H1 (cell line): ENCODE measurements around the gene CCDC71L. TPM values are rescaled to one million over a fixed set of nuclear protein-coding genes. Genes with fewer than 3 reads are reported as not detected.

Source experiments
- CTCF ChIA-PET: fragments of 300-600 bp; sonication (Branson Sonifier 250); formaldehyde crosslinking; loops from one replicate; lab custom pipeline; 2021; ENCODE audit not compliant: partially characterized antibody; lab: Charles Lee
- POLR2A ChIA-PET: fragments of 300-600 bp; sonication (Branson Sonifier 250); formaldehyde crosslinking; loops from one replicate; lab custom pipeline; 2021; ENCODE audit warnings: inconsistent platforms; ENCODE audit not compliant: partially characterized antibody; lab: Charles Lee
- DNase-seq, 2 experiments: peaks; one replicate each; pipeline versions ENCODE4 v3.0.0 to v3.0.0-alpha.2; 2010 to 2022; ENCODE audit warnings: low spot score in 2 of 2, low read depth in 1 of 2, mixed read lengths in 1 of 2
- FAIRE-seq: peaks from 2 replicates; lab custom pipeline; 2011; peaks lifted over from hg19 to GRCh38; lab: Jason Lieb, UNC
- H2AFZ ChIP-seq: 2 replicates; pipeline ENCODE4 v1.8.1; 2012; ENCODE audit warnings: low read length, inconsistent platforms
- H2AK5ac ChIP-seq: 2 replicates; pipeline ENCODE4 v1.6.1; 2013; ENCODE audit warnings: low read depth, low read length
- H2BK120ac ChIP-seq: replicated peaks from 2 replicates; pipeline ENCODE3; 2013; ENCODE audit warnings: low read depth, low read length, inconsistent platforms
- H2BK12ac ChIP-seq: 2 replicates; pipeline ENCODE4 v1.6.1; 2013; ENCODE audit warnings: low read depth, low read length
- H2BK15ac ChIP-seq: 2 replicates; pipeline ENCODE4 v1.6.1; 2013; ENCODE audit warnings: low read length
- H2BK20ac ChIP-seq: 2 replicates; pipeline ENCODE4 v1.6.1; 2013; ENCODE audit warnings: low read length
- H2BK5ac ChIP-seq: 2 replicates; pipeline ENCODE4 v1.6.1; 2013; ENCODE audit warnings: low read depth, low read length
- H3K14ac ChIP-seq: 2 replicates; pipeline ENCODE4 v1.6.1; 2013; ENCODE audit warnings: inconsistent platforms; ENCODE audit not compliant: insufficient read length
- H3K18ac ChIP-seq: 2 replicates; pipeline ENCODE4 v1.6.1; 2013; ENCODE audit warnings: low read length; ENCODE audit errors: extremely low read depth
- H3K23ac ChIP-seq: 2 replicates; pipeline ENCODE4 v1.6.1; 2013; ENCODE audit warnings: inconsistent platforms; ENCODE audit not compliant: insufficient read length
- H3K23me2 ChIP-seq: 2 replicates; pipeline ENCODE4 v1.6.1; 2013; ENCODE audit warnings: low read depth, low read length
- H3K27ac ChIP-seq: 2 replicates; pipeline ENCODE4 v1.6.1; 2011; ENCODE audit warnings: low read depth, low read length, inconsistent platforms
- H3K27me3 ChIP-seq, 4 experiments: replicated peaks in 1 of 4; 1 replicate in 1 of 4; 2 replicates in 3 of 4; pipeline versions ENCODE4 v1.6.1 to v1.8.1; 2011 to 2013; ENCODE audit warnings: low read length in 3 of 4, mild to moderate bottlenecking in 3 of 4, inconsistent platforms in 2 of 4, mixed read lengths in 2 of 4, moderate library complexity in 1 of 4; ENCODE audit not compliant: control insufficient read depth in 3 of 4, insufficient read depth in 3 of 4; ENCODE audit errors: extremely low read depth in 1 of 4
- H3K36me3 ChIP-seq, 4 experiments: 2 replicates each; pipeline versions ENCODE4 v1.6.1 to v1.8.1; 2011 to 2013; ENCODE audit warnings: mild to moderate bottlenecking in 4 of 4, low read length in 3 of 4, moderate library complexity in 2 of 4, control low read depth in 1 of 4, inconsistent platforms in 1 of 4; ENCODE audit not compliant: insufficient read depth in 4 of 4, control insufficient read depth in 2 of 4
- H3K4ac ChIP-seq: replicated peaks from 2 replicates; pipeline ENCODE3; 2013; ENCODE audit warnings: low read length, low read depth, mixed read lengths, inconsistent platforms; ENCODE audit not compliant: insufficient read length
- H3K4me1 ChIP-seq, 4 experiments: replicated peaks in 1 of 4; 1 replicate in 1 of 4; 2 replicates in 3 of 4; pipeline versions ENCODE4 v1.6.1 to v1.8.1; 2011 to 2013; ENCODE audit warnings: low read length in 3 of 4, inconsistent platforms in 2 of 4, mixed read lengths in 1 of 4; ENCODE audit not compliant: insufficient read depth in 4 of 4, control insufficient read depth in 3 of 4
- H3K4me2 ChIP-seq, 2 experiments: 2 replicates each; pipeline versions ENCODE4 v1.6.1 to v1.8.1; 2011 to 2013; ENCODE audit warnings: low read depth in 2 of 2, low read length in 2 of 2, control low read depth in 1 of 2, inconsistent platforms in 1 of 2, mild to moderate bottlenecking in 1 of 2; ENCODE audit not compliant: insufficient read depth in 1 of 2
- H3K4me3 ChIP-seq, 4 experiments: fragments of 200-600, 300-600 bp in 1 of 4; sonication (generic), shearing (Covaris generic), sonication (Bioruptor Twin) in 1 of 4; 2 replicates each; pipeline versions ENCODE4 v1.5.1 to v1.8.1; 2011 to 2016; ENCODE audit warnings: low read length in 4 of 4, low read depth in 3 of 4, control low read depth in 2 of 4, inconsistent platforms in 2 of 4, mild to moderate bottlenecking in 2 of 4, mixed read lengths in 1 of 4, moderate library complexity in 1 of 4; ENCODE audit not compliant: insufficient read depth in 2 of 4; ENCODE audit errors: extremely low read depth in 1 of 4
- H3K56ac ChIP-seq: replicated peaks from 2 replicates; pipeline ENCODE3; 2013; ENCODE audit warnings: low read depth, mild to moderate bottlenecking, mixed read lengths, low read length, inconsistent platforms; ENCODE audit not compliant: insufficient read length
- H3K79me1 ChIP-seq: 2 replicates; pipeline ENCODE4 v1.6.1; 2013; ENCODE audit warnings: low read depth, low read length, control low read depth
- H3K79me2 ChIP-seq, 2 experiments: 2 replicates each; pipeline versions ENCODE4 v1.6.1 to v1.8.1; 2012 to 2013; ENCODE audit warnings: low read length in 2 of 2, mild to moderate bottlenecking in 2 of 2, inconsistent platforms in 1 of 2; ENCODE audit not compliant: insufficient read depth in 2 of 2, control insufficient read depth in 1 of 2
- H3K9ac ChIP-seq, 4 experiments: replicated peaks in 1 of 4; 1 replicate in 1 of 4; 2 replicates in 3 of 4; pipeline versions ENCODE4 v1.6.1 to v1.8.1; 2011 to 2013; ENCODE audit warnings: low read depth in 3 of 4, low read length in 3 of 4, control low read depth in 2 of 4, mild to moderate bottlenecking in 2 of 4, moderate library complexity in 2 of 4, inconsistent platforms in 1 of 4; ENCODE audit errors: extremely low read depth in 1 of 4
- H3K9me3 ChIP-seq, 2 experiments: 2 replicates each; pipeline versions ENCODE4 v1.6.1 to v1.8.1; 2012 to 2013; ENCODE audit warnings: mild to moderate bottlenecking in 2 of 2, moderate library complexity in 2 of 2, control low read depth in 1 of 2, inconsistent platforms in 1 of 2, low read depth in 1 of 2, low read length in 1 of 2, mixed read lengths in 1 of 2; ENCODE audit not compliant: insufficient read depth in 2 of 2
- H4K20me1 ChIP-seq, 2 experiments: replicated peaks in 1 of 2; 2 replicates each; pipeline versions ENCODE3 to v1.8.1; 2011 to 2013; ENCODE audit warnings: inconsistent platforms in 2 of 2, low read length in 2 of 2, mild to moderate bottlenecking in 1 of 2; ENCODE audit not compliant: insufficient read depth in 2 of 2, control insufficient read depth in 1 of 2
- H4K5ac ChIP-seq: 2 replicates; pipeline ENCODE4 v1.6.1; 2013; ENCODE audit warnings: low read length, low read depth, mixed read lengths, inconsistent platforms; ENCODE audit not compliant: insufficient read length
- H4K8ac ChIP-seq: 2 replicates; pipeline ENCODE4 v1.8.0; 2013; ENCODE audit warnings: mild to moderate bottlenecking, moderate library complexity, low read length, inconsistent platforms; ENCODE audit not compliant: insufficient read depth; ENCODE audit errors: extremely low read depth
- H4K91ac ChIP-seq: replicated peaks from 2 replicates; pipeline ENCODE3; 2013; ENCODE audit warnings: low read length, mixed read lengths, inconsistent platforms; ENCODE audit not compliant: insufficient read length
- ATF3 ChIP-seq: IDR thresholded peaks from 2 replicates; pipeline ENCODE4 v1.6.1; 2011; ENCODE audit warnings: low read depth, mild to moderate bottlenecking, low read length; ENCODE audit not compliant: insufficient read depth
- BACH1 ChIP-seq: IDR thresholded peaks from 2 replicates; pipeline ENCODE4 v1.6.1; 2012; ENCODE audit warnings: low read length, improper control_type of control experiment
- E2F6 ChIP-seq: IDR thresholded peaks from 2 replicates; pipeline ENCODE4 v1.6.1; 2012; ENCODE audit warnings: inconsistent platforms
- EGR1 ChIP-seq: IDR thresholded peaks from 2 replicates; pipeline ENCODE4 v1.6.1; 2011; ENCODE audit warnings: low read depth, low read length, borderline replicate concordance
- EP300 ChIP-seq, 2 experiments: IDR thresholded peaks; 1 replicate in 1 of 2; 2 replicates in 1 of 2; pipeline ENCODE4 v1.6.1; 2011 to 2012; ENCODE audit warnings: low read depth in 2 of 2, low read length in 2 of 2, mild to moderate bottlenecking in 2 of 2, borderline replicate concordance in 1 of 2, inconsistent platforms in 1 of 2, moderate library complexity in 1 of 2
- FOSL1 ChIP-seq: IDR thresholded peaks from 2 replicates; pipeline ENCODE4 v1.6.1; 2011; ENCODE audit warnings: mild to moderate bottlenecking, low read depth, low read length, moderate library complexity; ENCODE audit not compliant: insufficient read depth
- MAFK ChIP-seq: IDR thresholded peaks from 2 replicates; pipeline ENCODE4 v1.6.1; 2012; ENCODE audit warnings: low read depth, mild to moderate bottlenecking, improper control_type of control experiment, low read length
- RXRA ChIP-seq: IDR thresholded peaks from 2 replicates; pipeline ENCODE4 v1.6.1; 2011; ENCODE audit warnings: low read depth, mild to moderate bottlenecking, low read length, moderate library complexity; ENCODE audit not compliant: insufficient read depth
- SIRT6 ChIP-seq: IDR thresholded peaks from one replicate; pipeline ENCODE4 v1.7.1; 2012; ENCODE audit warnings: low read length, inconsistent platforms
- SRF ChIP-seq: IDR thresholded peaks from 2 replicates; pipeline ENCODE4 v1.6.1; 2011; ENCODE audit warnings: mild to moderate bottlenecking, low read depth, low read length, moderate library complexity
- TCF12 ChIP-seq: IDR thresholded peaks from 2 replicates; pipeline ENCODE4 v1.6.1; 2011; ENCODE audit warnings: low read depth, mild to moderate bottlenecking, low read length
- USF2 ChIP-seq: IDR thresholded peaks from 2 replicates; pipeline ENCODE4 v1.6.1; 2011; ENCODE audit warnings: low read length, improper control_type of control experiment
- WGBS, 2 experiments: shearing (Covaris generic) in 1 of 2; methylation state at CpG; one replicate each; pipeline versions ENCODE4 v1.1.6 to v1.1.7; 2013 to 2015; ENCODE audit warnings: low lambda C conversion rate in 2 of 2, mixed read lengths in 2 of 2, inconsistent platforms in 1 of 2, low coverage in 1 of 2, missing lambda C conversion rate in 1 of 2; ENCODE audit not compliant: insufficient replicate concordance in 2 of 2, insufficient coverage in 1 of 2, insufficient read length in 1 of 2; ENCODE audit errors: extremely low coverage in 1 of 2, missing lambda C conversion rate in 1 of 2; 5-methylcytosine and 5-hydroxymethylcytosine counted together
- polyA plus RNA-seq, 7 experiments: library from polyadenylated mRNA; depleted of rRNA in 3 of 7; stranded (reverse) in 5 of 7; unstranded in 2 of 7; fragments of >200 nt in 5 of 7; fragments of 200-250 nt in 2 of 7; gene quantifications; 1 replicate in 5 of 7; 2 replicates in 1 of 7; 4 replicates in 1 of 7; pipeline versions ENCODE4 v1.2.1 to v1.2.3, GENCODE V29; 2011 to 2013; ENCODE audit warnings: missing spikeins in 2 of 7, mixed read lengths in 2 of 7
- total RNA-seq: library from RNA; stranded (reverse); fragmentation: NEBNext Ultra II Directional; extraction: Animal tissue kit (Norgen Biotek cat#: 25700); gene quantifications from 2 replicates; pipeline ENCODE4 v1.2.1, GENCODE V29; 2021

The CCDC71L gene
- total and polyA plus RNA-seq, 2 of the 8 experiments (the other 6 are each of a cell fraction or from before 2014, with no cell fraction given), result 12.5 to 16.7 TPM

GRCh38 chr7:106692450-106693051, 31.6 kb upstream of the CCDC71L start:
- Histone ChIP-seq H3K9me3 (peaks cover 5 to 6% of the 10 kb centered on the region in 2 experiments; a peak in 2 of 4 replicates), H2BK120ac (no peak overlapping the region), H2BK12ac (no peak overlapping the region), H2AFZ (no peak overlapping the region), H3K4me1 (no peaks in the 10 kb centered on the region), H3K27me3 (no peaks in the 10 kb centered on the region), H4K8ac (no peak overlapping the region), H2BK20ac (no peak overlapping the region), H2BK5ac (no peak overlapping the region), H3K4ac (no peak overlapping the region), H3K4me2 (no peak overlapping the region), H3K18ac (no peak overlapping the region), H3K36me3 (no peaks in the 10 kb centered on the region), H3K79me1 (no peaks in the 10 kb centered on the region), H4K91ac (no peak overlapping the region), H3K27ac (no peak overlapping the region), H3K23ac (no peak overlapping the region), H3K56ac (no peak overlapping the region), H3K9ac (no peak overlapping the region), H4K20me1 (no peaks in the 10 kb centered on the region), H3K23me2 (no peaks in the 10 kb centered on the region), H2BK15ac (no peak overlapping the region), H2AK5ac (no peak overlapping the region), H3K14ac (no peak overlapping the region), H4K5ac (no peak overlapping the region), H3K4me3 (no peak overlapping the region), H3K79me2 (no peaks in the 10 kb centered on the region)
- POLR2A ChIA-PET, result no interaction called here
- CTCF ChIA-PET, result no interaction called here
- FAIRE-seq (no peak), DNase-seq (no peak)
- WGBS, 2 experiments, result 96% methylated on average over 2 of the region's 2 CpGs; no CpG with 5 or more reads in 1 of the 2 experiments
- TF ChIP-seq E2F6 (no peak), ATF3 (no peak), EGR1 (no peak), BACH1 (no peak), TCF12 (no peak), FOSL1 (no peak), EP300 (IDR thresholded peaks at IDR 0.05; ENCODE audit: borderline replicate concordance in 1 of 2, low read depth in 2 of 2, low read length in 2 of 2) (no peak), SIRT6 (no peak), SRF (no peak), MAFK (no peak), RXRA (no peak), USF2 (no peak)
